Activated CD8-positive, alpha-beta T cell treated with anti-CD3 and anti-CD28 coated beads for 36 hours (primary cell): ENCODE data around the gene ZNF333. TPM values are rescaled to one million over a fixed set of nuclear protein-coding genes. Genes with fewer than 3 reads are reported as not detected.

Source experiments
- ATAC-seq: fragments of 200-7000 bp; cut with Tn5 transposase; one replicate; pipeline ENCODE4 v1.10.0; 2021; ENCODE audit warnings: mild to moderate bottlenecking, moderate library complexity
- CTCF ChIA-PET: fragments of 350-600 bp; sonication (Branson Sonifier 250); formaldehyde crosslinking; loops from one replicate; lab custom pipeline; 2021; ENCODE audit warnings: antibody characterized with exemption; lab: Charles Lee
- POLR2A ChIA-PET: fragments of 350-600 bp; sonication (Branson Sonifier 250); formaldehyde crosslinking; loops from one replicate; lab custom pipeline; 2021; ENCODE audit warnings: antibody characterized with exemption; lab: Charles Lee
- DNase-seq: peaks from one replicate; pipeline ENCODE4 v3.0.0-alpha.2; 2020
- H3K27ac Mint-ChIP-seq: one replicate; pipeline ENCODE4 v1.8.0; 2021; ENCODE audit warnings: mild to moderate bottlenecking, mixed read lengths
- H3K27me3 Mint-ChIP-seq: one replicate; pipeline ENCODE4 v1.8.0; 2021; ENCODE audit warnings: mixed read lengths
- H3K36me3 Mint-ChIP-seq: one replicate; pipeline ENCODE4 v1.8.0; 2021; ENCODE audit warnings: low read depth, mixed read lengths
- H3K4me1 Mint-ChIP-seq: one replicate; pipeline ENCODE4 v1.8.0; 2021; ENCODE audit warnings: low read depth, mixed read lengths
- H3K4me3 Mint-ChIP-seq: one replicate; pipeline ENCODE4 v1.8.0; 2021; ENCODE audit warnings: mild to moderate bottlenecking, moderate library complexity, mixed read lengths
- H3K9me3 Mint-ChIP-seq: one replicate; pipeline ENCODE4 v1.8.0; 2021; ENCODE audit warnings: mixed read lengths
- intact Hi-C: fragments of 100-400 bp; cut with micrococcal nuclease; formaldehyde crosslinking; loops from one replicate; pipeline ENCODE4 v1.10.0; 2022
- total RNA-seq, 2 experiments: library from RNA; stranded (reverse); gene quantifications; one replicate each; pipeline ENCODE4 v1.2.3, GENCODE V29; 2021
- TF ChIP-seq, protein P1 (sequence below): fragments of 200-600 bp; IDR thresholded peaks from one replicate; pipeline ENCODE4 v1.8.0; 2022; ENCODE audit warnings: antibody characterized with exemption, mild to moderate bottlenecking

The ZNF333 gene
- total RNA-seq, 2 experiments from 2014 or later = 12.2 to 14.0 TPM

DNA sequence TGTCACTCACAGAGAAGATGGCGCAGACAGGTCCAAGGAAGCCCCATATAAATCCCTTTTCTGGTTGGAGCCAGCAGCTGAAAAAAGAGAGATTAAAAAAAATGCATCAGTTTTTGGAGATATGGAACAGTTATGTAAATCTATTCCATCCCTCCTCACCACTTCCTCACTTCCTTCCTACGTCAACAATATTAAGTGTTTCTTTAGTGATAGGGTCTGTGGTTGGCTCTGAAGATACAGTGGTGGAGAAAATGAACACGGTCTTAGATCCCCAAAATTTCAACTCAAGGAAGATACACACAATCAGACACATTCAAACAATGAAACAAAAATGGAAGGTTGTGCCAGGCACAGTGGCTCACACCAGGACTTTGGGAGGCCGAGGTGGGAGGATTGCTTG is 57.0 kb downstream of the ZNF333 start:
- ATAC-seq (no peak), DNase-seq (no peak)
- CTCF ChIA-PET = interaction anchor here (0.6 kb wide), 1 partner anchor 48 kb away, joined by 3 read pairs; no protein-coding TSS in a partner anchor
- H3K4me3 Mint-ChIP-seq = no peak overlapping the region
- H3K27me3 Mint-ChIP-seq = no peaks in the 10 kb centered on the region
- no peaks in the 10 kb centered on the region for H3K4me1 Mint-ChIP-seq
- no peak overlapping the region for H3K27ac Mint-ChIP-seq
- POLR2A ChIA-PET = no interaction called here
- no peaks in the 10 kb centered on the region for H3K9me3 Mint-ChIP-seq
- no peaks in the 10 kb centered on the region for H3K36me3 Mint-ChIP-seq
- TF ChIP-seq, protein P1, sequence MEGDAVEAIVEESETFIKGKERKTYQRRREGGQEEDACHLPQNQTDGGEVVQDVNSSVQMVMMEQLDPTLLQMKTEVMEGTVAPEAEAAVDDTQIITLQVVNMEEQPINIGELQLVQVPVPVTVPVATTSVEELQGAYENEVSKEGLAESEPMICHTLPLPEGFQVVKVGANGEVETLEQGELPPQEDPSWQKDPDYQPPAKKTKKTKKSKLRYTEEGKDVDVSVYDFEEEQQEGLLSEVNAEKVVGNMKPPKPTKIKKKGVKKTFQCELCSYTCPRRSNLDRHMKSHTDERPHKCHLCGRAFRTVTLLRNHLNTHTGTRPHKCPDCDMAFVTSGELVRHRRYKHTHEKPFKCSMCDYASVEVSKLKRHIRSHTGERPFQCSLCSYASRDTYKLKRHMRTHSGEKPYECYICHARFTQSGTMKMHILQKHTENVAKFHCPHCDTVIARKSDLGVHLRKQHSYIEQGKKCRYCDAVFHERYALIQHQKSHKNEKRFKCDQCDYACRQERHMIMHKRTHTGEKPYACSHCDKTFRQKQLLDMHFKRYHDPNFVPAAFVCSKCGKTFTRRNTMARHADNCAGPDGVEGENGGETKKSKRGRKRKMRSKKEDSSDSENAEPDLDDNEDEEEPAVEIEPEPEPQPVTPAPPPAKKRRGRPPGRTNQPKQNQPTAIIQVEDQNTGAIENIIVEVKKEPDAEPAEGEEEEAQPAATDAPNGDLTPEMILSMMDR = no peak
- intact Hi-C loops = no loop called here

DNA sequence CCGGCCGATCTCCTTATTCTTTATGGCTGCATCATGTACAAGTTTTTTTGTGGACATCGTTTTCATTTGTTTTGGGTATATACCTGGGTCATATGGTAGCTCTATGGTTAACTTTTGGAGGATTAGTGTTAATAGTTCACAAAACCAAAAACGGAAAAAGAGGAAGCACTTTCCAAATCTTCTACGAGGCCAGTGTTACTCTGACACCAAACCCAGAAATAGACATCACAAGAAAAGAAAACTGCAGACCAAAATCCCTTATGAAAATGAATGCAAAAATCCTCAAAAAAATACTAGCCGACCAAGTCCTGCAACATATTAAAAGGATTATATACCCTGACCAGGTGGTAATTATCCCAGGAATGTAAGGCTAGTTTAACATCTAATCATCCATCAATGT is 58.8 kb downstream of the ZNF333 start:
- ChIA-PET CTCF (interaction anchor here (0.9 kb wide), 1 partner anchor 38 kb away, joined by 3 read pairs; no protein-coding TSS in a partner anchor), POLR2A (interaction anchor here (1.2 kb wide), 1 partner anchor 13 kb away, joined by 3 read pairs; no protein-coding TSS in a partner anchor)
- TF ChIP-seq, protein P1 = no peak
- Mint-ChIP-seq H3K27ac (no peak overlapping the region), H3K36me3 (no peaks in the 10 kb centered on the region), H3K27me3 (no peaks in the 10 kb centered on the region), H3K4me1 (no peaks in the 10 kb centered on the region), H3K9me3 (no peaks in the 10 kb centered on the region), H3K4me3 (no peak overlapping the region)
- no peak for DNase-seq
- ATAC-seq = no peak
- intact Hi-C loops = no loop called here

DNA sequence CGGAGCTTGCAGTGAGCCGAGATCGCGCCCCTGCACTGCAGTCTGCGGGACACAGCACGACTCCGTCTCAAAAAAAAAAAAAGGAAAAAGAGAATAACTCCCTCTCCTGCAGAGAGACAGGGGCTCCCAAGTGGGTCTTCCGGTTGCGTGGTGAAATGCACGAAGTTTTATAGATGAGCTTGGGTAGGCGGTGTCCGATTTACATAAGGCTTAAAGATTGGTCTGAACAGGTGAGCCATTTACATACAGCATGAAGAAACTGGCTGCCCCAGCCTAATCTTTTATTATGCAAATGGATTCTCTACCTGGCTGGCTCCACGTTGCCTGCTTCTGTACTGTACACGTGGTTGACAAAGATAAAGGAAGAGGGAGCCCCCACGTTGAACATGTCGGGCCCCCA is 69.0 kb downstream of the ZNF333 start:
- no peaks in the 10 kb centered on the region for H3K27me3 Mint-ChIP-seq
- POLR2A ChIA-PET = no interaction called here
- intact Hi-C loops = no loop called here
- no peak overlapping the region for H3K4me3 Mint-ChIP-seq
- H3K4me1 Mint-ChIP-seq = no peaks in the 10 kb centered on the region
- CTCF ChIA-PET = no interaction called here
- no peaks in the 10 kb centered on the region for H3K9me3 Mint-ChIP-seq
- ATAC-seq (no peak), DNase-seq (no peak)
- TF ChIP-seq, protein P1 = no peak
- H3K27ac Mint-ChIP-seq = no peak overlapping the region
- no peaks in the 10 kb centered on the region for H3K36me3 Mint-ChIP-seq

DNA sequence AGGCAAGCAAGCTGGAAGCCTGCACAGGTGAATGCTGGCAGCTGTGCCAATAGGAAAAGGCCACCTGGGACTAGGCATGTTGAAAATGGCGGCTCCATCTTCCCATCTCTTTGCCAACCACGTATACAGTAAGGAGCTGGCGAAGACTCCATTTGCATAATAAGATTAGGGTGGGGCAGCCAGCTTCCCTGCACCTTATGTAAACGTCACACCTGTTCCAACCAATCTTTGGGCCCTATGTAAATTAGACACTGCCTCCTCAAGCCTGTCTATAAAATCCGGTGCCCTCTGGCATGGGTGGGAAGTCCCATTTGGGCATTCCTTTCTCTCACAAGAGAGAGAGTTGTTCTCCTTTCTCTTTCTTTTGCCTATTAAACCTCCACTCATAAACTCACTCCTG is 71.8 kb downstream of the ZNF333 start:
- H3K27ac Mint-ChIP-seq = no peak overlapping the region
- no peaks in the 10 kb centered on the region for H3K4me1 Mint-ChIP-seq
- intact Hi-C loops = no loop called here
- ChIA-PET CTCF (interaction anchor here (1.1 kb wide), 1 partner anchor 25 kb away, joined by 3 read pairs; no protein-coding TSS in a partner anchor), POLR2A (interaction anchor here (0.6 kb wide), 1 partner anchor 14 kb away, joined by 3 read pairs; no protein-coding TSS in a partner anchor)
- DNase-seq (no peak), ATAC-seq (no peak)
- H3K27me3 Mint-ChIP-seq = peaks cover 4% of the 10 kb centered on the region
- no peak overlapping the region for H3K4me3 Mint-ChIP-seq
- H3K9me3 Mint-ChIP-seq = no peaks in the 10 kb centered on the region
- TF ChIP-seq, protein P1 = no peak
- no peaks in the 10 kb centered on the region for H3K36me3 Mint-ChIP-seq

DNA sequence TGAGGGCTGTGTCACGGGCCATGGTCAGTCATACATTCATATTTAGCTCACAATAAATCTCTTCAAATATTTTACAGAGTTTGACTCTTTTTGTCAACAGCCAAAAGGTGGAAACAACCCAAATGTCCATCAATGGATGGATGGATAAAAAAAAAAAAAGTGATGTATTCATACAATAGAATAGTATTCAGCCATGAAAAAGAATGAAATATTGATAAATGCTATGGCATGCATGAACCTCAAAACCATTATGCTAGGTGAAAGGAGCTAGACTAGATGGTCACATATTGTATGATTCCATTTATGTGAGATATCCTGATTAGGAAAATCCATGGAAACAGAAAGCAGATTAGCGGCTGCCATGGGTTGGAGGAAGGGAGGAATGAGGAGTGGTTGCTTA is 72.3 kb downstream of the ZNF333 start:
- no peaks in the 10 kb centered on the region for H3K9me3 Mint-ChIP-seq
- ATAC-seq = no peak
- H3K27ac Mint-ChIP-seq = no peak overlapping the region
- intact Hi-C loops = no loop called here
- H3K36me3 Mint-ChIP-seq = no peaks in the 10 kb centered on the region
- peaks cover 4% of the 10 kb centered on the region for H3K27me3 Mint-ChIP-seq
- H3K4me1 Mint-ChIP-seq = no peaks in the 10 kb centered on the region
- CTCF ChIA-PET = no interaction called here
- no peak for DNase-seq
- no peak overlapping the region for H3K4me3 Mint-ChIP-seq
- TF ChIP-seq, protein P1 = no peak
- POLR2A ChIA-PET = no interaction called here
